T1000 (cell line): ENCODE results near the gene HOXA5.

Experiments
- DNase-seq: peaks from one replicate; lab custom pipeline; 2025; ENCODE audit warnings: mixed read lengths; lab: John Stamatoyannopoulos, UW

HOXA5 gene

GRCh38 chr7:27148756-27149641, 5.5 kb upstream of the HOXA5 start:
- no peak for DNase-seq

GRCh38 chr7:27148031-27148755, 4.7 kb upstream of the HOXA5 start:
- DNase-seq, result no peak

- no peak for DNase-seq
These were observed 3.9 kb upstream of the HOXA5 start, which contains the start of gene HOXA6 for GRCh38 chr7:27147199-27148030. Gene HOXA6, minus strand, starts transcription at chr7:27147774. Its CDS starts 25 bp downstream, at chr7:27147749.

GRCh38 chr7:27146491-27147198, 3.2 kb upstream of the HOXA5 start:
- no peak for DNase-seq

GRCh38 chr7:27145914-27146412, 2.5 kb upstream of the HOXA5 start:
- no peak for DNase-seq

GRCh38 chr7:27145165-27145913, 1.9 kb upstream of the HOXA5 start:
- DNase-seq, result no peak

GRCh38 chr7:27144781-27145164, 1.3 kb upstream of the HOXA5 start:
- no peak for DNase-seq

- DNase-seq, result no peak
These were observed 684 bp upstream of the HOXA5 start for GRCh38 chr7:27143950-27144780.

- DNase-seq, result no peak
These were observed 880 bp downstream of the HOXA5 start for GRCh38 chr7:27142580-27143022.

- DNase-seq, result no peak
These were observed 1.4 kb downstream of the HOXA5 start for GRCh38 chr7:27141923-27142579.

GRCh38 chr7:27141137-27141922, 2.2 kb downstream of the HOXA5 start:
- DNase-seq, result no peak

- no peak for DNase-seq
These were observed 3.2 kb downstream of the HOXA5 start for GRCh38 chr7:27140126-27140857.

- no peak for DNase-seq
These were observed 4.0 kb downstream of the HOXA5 start for GRCh38 chr7:27139334-27140125.

- no peak for DNase-seq
These were observed 4.5 kb downstream of the HOXA5 start for GRCh38 chr7:27138985-27139333.

GRCh38 chr7:27138472-27138871, 5.0 kb downstream of the HOXA5 start:
- no peak for DNase-seq

- DNase-seq, result no peak
These were observed 5.7 kb downstream of the HOXA5 start for GRCh38 chr7:27137640-27138315.
